ENCODE measurements around the gene NCAPH2. TPM values are rescaled to one million over a fixed set of nuclear protein-coding genes. Genes with fewer than 3 reads are reported as not detected.
A peak's percentile ranks its signal among the peaks of the same experiment; 100 is the strongest.

NCAPH2 gene
- total and polyA plus RNA-seq, 2 of the 13 experiments (the other 11 are each of a cell fraction or from before 2014, with no cell fraction given): 28.1 to 64.4 TPM

- TF ChIP-seq, protein P1, sequence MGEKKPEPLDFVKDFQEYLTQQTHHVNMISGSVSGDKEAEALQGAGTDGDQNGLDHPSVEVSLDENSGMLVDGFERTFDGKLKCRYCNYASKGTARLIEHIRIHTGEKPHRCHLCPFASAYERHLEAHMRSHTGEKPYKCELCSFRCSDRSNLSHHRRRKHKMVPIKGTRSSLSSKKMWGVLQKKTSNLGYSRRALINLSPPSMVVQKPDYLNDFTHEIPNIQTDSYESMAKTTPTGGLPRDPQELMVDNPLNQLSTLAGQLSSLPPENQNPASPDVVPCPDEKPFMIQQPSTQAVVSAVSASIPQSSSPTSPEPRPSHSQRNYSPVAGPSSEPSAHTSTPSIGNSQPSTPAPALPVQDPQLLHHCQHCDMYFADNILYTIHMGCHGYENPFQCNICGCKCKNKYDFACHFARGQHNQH (CRISPR knock-in tag; IDR thresholded peaks at IDR 0.05): 0 out of 2 replicates have a peak, but pooled peaks have one; percentile 30
- TF ChIP-seq TBX3 (IDR thresholded peaks at IDR 0.05; ENCODE audit: borderline replicate concordance) (no peak), SP2 (CRISPR knock-in tag; IDR thresholded peaks at IDR 0.05) (peak; percentile 61; the same call in 1 of the 2 replicates), NFIB (CRISPR knock-in tag; IDR thresholded peaks at IDR 0.05; ENCODE audit: borderline replicate concordance) (no peak), YY1 (IDR thresholded peaks at IDR 0.05; ENCODE audit: insufficient read depth, insufficient replicate concordance, low read depth, low read length) (peak; percentile 91), ZFY (CRISPR knock-in tag; IDR thresholded peaks at IDR 0.05) (peak; percentile 75), ZNF776 (CRISPR knock-in tag; IDR thresholded peaks at IDR 0.05) (0 out of 2 replicates have a peak, but pooled peaks have one; percentile 22), ZFAT (CRISPR knock-in tag; conservative IDR thresholded peaks at IDR 0.05) (no peak)
- TF ChIP-seq, protein P2, sequence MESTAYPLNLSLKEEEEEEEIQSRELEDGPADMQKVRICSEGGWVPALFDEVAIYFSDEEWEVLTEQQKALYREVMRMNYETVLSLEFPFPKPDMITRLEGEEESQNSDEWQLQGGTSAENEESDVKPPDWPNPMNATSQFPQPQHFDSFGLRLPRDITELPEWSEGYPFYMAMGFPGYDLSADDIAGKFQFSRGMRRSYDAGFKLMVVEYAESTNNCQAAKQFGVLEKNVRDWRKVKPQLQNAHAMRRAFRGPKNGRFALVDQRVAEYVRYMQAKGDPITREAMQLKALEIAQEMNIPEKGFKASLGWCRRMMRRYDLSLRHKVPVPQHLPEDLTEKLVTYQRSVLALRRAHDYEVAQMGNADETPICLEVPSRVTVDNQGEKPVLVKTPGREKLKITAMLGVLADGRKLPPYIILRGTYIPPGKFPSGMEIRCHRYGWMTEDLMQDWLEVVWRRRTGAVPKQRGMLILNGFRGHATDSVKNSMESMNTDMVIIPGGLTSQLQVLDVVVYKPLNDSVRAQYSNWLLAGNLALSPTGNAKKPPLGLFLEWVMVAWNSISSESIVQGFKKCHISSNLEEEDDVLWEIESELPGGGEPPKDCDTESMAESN (CRISPR knock-in tag; conservative IDR thresholded peaks at IDR 0.05): no peak
- TF ChIP-seq, protein P3, sequence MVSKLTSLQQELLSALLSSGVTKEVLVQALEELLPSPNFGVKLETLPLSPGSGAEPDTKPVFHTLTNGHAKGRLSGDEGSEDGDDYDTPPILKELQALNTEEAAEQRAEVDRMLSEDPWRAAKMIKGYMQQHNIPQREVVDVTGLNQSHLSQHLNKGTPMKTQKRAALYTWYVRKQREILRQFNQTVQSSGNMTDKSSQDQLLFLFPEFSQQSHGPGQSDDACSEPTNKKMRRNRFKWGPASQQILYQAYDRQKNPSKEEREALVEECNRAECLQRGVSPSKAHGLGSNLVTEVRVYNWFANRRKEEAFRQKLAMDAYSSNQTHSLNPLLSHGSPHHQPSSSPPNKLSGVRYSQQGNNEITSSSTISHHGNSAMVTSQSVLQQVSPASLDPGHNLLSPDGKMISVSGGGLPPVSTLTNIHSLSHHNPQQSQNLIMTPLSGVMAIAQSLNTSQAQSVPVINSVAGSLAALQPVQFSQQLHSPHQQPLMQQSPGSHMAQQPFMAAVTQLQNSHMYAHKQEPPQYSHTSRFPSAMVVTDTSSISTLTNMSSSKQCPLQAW (CRISPR knock-in tag; IDR thresholded peaks at IDR 0.05): peak; percentile 71; the same call in 1 of the 2 replicates
These were observed 33.0 kb upstream of the NCAPH2 start, which contains the start of gene SBF1 (continued) for GRCh38 chr22:50474710-50475651.

All from HepG2 (cell line).